H1 (cell line): Measurements from ENCODE around the gene ZNF334. TPM values are rescaled to one million over a fixed set of nuclear protein-coding genes. Genes with fewer than 3 reads are reported as not detected.

Experiments
- CTCF ChIA-PET: fragments of 300-600 bp; sonication (Branson Sonifier 250); formaldehyde crosslinking; loops from one replicate; lab custom pipeline; 2021; ENCODE audit not compliant: partially characterized antibody; lab: Charles Lee
- POLR2A ChIA-PET: fragments of 300-600 bp; sonication (Branson Sonifier 250); formaldehyde crosslinking; loops from one replicate; lab custom pipeline; 2021; ENCODE audit warnings: inconsistent platforms; ENCODE audit not compliant: partially characterized antibody; lab: Charles Lee
- DNase-seq, 2 experiments: peaks; one replicate each; pipeline versions ENCODE4 v3.0.0 to v3.0.0-alpha.2; 2010 to 2022; ENCODE audit warnings: low spot score in 2 of 2, low read depth in 1 of 2, mixed read lengths in 1 of 2
- FAIRE-seq: peaks from 2 replicates; lab custom pipeline; 2011; peaks lifted over from hg19 to GRCh38; lab: Jason Lieb, UNC
- H2AFZ ChIP-seq: 2 replicates; pipeline ENCODE4 v1.8.1; 2012; ENCODE audit warnings: low read length, inconsistent platforms
- H2AK5ac ChIP-seq: 2 replicates; pipeline ENCODE4 v1.6.1; 2013; ENCODE audit warnings: low read depth, low read length
- H2BK120ac ChIP-seq: replicated peaks from 2 replicates; pipeline ENCODE3; 2013; ENCODE audit warnings: low read depth, low read length, inconsistent platforms
- H2BK12ac ChIP-seq: 2 replicates; pipeline ENCODE4 v1.6.1; 2013; ENCODE audit warnings: low read depth, low read length
- H2BK15ac ChIP-seq: 2 replicates; pipeline ENCODE4 v1.6.1; 2013; ENCODE audit warnings: low read length
- H2BK20ac ChIP-seq: 2 replicates; pipeline ENCODE4 v1.6.1; 2013; ENCODE audit warnings: low read length
- H2BK5ac ChIP-seq: 2 replicates; pipeline ENCODE4 v1.6.1; 2013; ENCODE audit warnings: low read depth, low read length
- H3K14ac ChIP-seq: 2 replicates; pipeline ENCODE4 v1.6.1; 2013; ENCODE audit warnings: inconsistent platforms; ENCODE audit not compliant: insufficient read length
- H3K18ac ChIP-seq: 2 replicates; pipeline ENCODE4 v1.6.1; 2013; ENCODE audit warnings: low read length; ENCODE audit errors: extremely low read depth
- H3K23ac ChIP-seq: 2 replicates; pipeline ENCODE4 v1.6.1; 2013; ENCODE audit warnings: inconsistent platforms; ENCODE audit not compliant: insufficient read length
- H3K23me2 ChIP-seq: 2 replicates; pipeline ENCODE4 v1.6.1; 2013; ENCODE audit warnings: low read depth, low read length
- H3K27ac ChIP-seq: 2 replicates; pipeline ENCODE4 v1.6.1; 2011; ENCODE audit warnings: low read depth, low read length, inconsistent platforms
- H3K27me3 ChIP-seq, 4 experiments: replicated peaks in 1 of 4; 1 replicate in 1 of 4; 2 replicates in 3 of 4; pipeline versions ENCODE4 v1.6.1 to v1.8.1; 2011 to 2013; ENCODE audit warnings: low read length in 3 of 4, mild to moderate bottlenecking in 3 of 4, inconsistent platforms in 2 of 4, mixed read lengths in 2 of 4, moderate library complexity in 1 of 4; ENCODE audit not compliant: control insufficient read depth in 3 of 4, insufficient read depth in 3 of 4; ENCODE audit errors: extremely low read depth in 1 of 4
- H3K36me3 ChIP-seq, 4 experiments: 2 replicates each; pipeline versions ENCODE4 v1.6.1 to v1.8.1; 2011 to 2013; ENCODE audit warnings: mild to moderate bottlenecking in 4 of 4, low read length in 3 of 4, moderate library complexity in 2 of 4, control low read depth in 1 of 4, inconsistent platforms in 1 of 4; ENCODE audit not compliant: insufficient read depth in 4 of 4, control insufficient read depth in 2 of 4
- H3K4ac ChIP-seq: replicated peaks from 2 replicates; pipeline ENCODE3; 2013; ENCODE audit warnings: low read length, low read depth, mixed read lengths, inconsistent platforms; ENCODE audit not compliant: insufficient read length
- H3K4me1 ChIP-seq, 4 experiments: replicated peaks in 1 of 4; 1 replicate in 1 of 4; 2 replicates in 3 of 4; pipeline versions ENCODE4 v1.6.1 to v1.8.1; 2011 to 2013; ENCODE audit warnings: low read length in 3 of 4, inconsistent platforms in 2 of 4, mixed read lengths in 1 of 4; ENCODE audit not compliant: insufficient read depth in 4 of 4, control insufficient read depth in 3 of 4
- H3K4me2 ChIP-seq, 2 experiments: 2 replicates each; pipeline versions ENCODE4 v1.6.1 to v1.8.1; 2011 to 2013; ENCODE audit warnings: low read depth in 2 of 2, low read length in 2 of 2, control low read depth in 1 of 2, inconsistent platforms in 1 of 2, mild to moderate bottlenecking in 1 of 2; ENCODE audit not compliant: insufficient read depth in 1 of 2
- H3K4me3 ChIP-seq, 4 experiments: fragments of 200-600, 300-600 bp in 1 of 4; sonication (generic), shearing (Covaris generic), sonication (Bioruptor Twin) in 1 of 4; 2 replicates each; pipeline versions ENCODE4 v1.5.1 to v1.8.1; 2011 to 2016; ENCODE audit warnings: low read length in 4 of 4, low read depth in 3 of 4, control low read depth in 2 of 4, inconsistent platforms in 2 of 4, mild to moderate bottlenecking in 2 of 4, mixed read lengths in 1 of 4, moderate library complexity in 1 of 4; ENCODE audit not compliant: insufficient read depth in 2 of 4; ENCODE audit errors: extremely low read depth in 1 of 4
- H3K56ac ChIP-seq: replicated peaks from 2 replicates; pipeline ENCODE3; 2013; ENCODE audit warnings: low read depth, mild to moderate bottlenecking, mixed read lengths, low read length, inconsistent platforms; ENCODE audit not compliant: insufficient read length
- H3K79me1 ChIP-seq: 2 replicates; pipeline ENCODE4 v1.6.1; 2013; ENCODE audit warnings: low read depth, low read length, control low read depth
- H3K79me2 ChIP-seq, 2 experiments: 2 replicates each; pipeline versions ENCODE4 v1.6.1 to v1.8.1; 2012 to 2013; ENCODE audit warnings: low read length in 2 of 2, mild to moderate bottlenecking in 2 of 2, inconsistent platforms in 1 of 2; ENCODE audit not compliant: insufficient read depth in 2 of 2, control insufficient read depth in 1 of 2
- H3K9ac ChIP-seq, 4 experiments: replicated peaks in 1 of 4; 1 replicate in 1 of 4; 2 replicates in 3 of 4; pipeline versions ENCODE4 v1.6.1 to v1.8.1; 2011 to 2013; ENCODE audit warnings: low read depth in 3 of 4, low read length in 3 of 4, control low read depth in 2 of 4, mild to moderate bottlenecking in 2 of 4, moderate library complexity in 2 of 4, inconsistent platforms in 1 of 4; ENCODE audit errors: extremely low read depth in 1 of 4
- H3K9me3 ChIP-seq, 2 experiments: 2 replicates each; pipeline versions ENCODE4 v1.6.1 to v1.8.1; 2012 to 2013; ENCODE audit warnings: mild to moderate bottlenecking in 2 of 2, moderate library complexity in 2 of 2, control low read depth in 1 of 2, inconsistent platforms in 1 of 2, low read depth in 1 of 2, low read length in 1 of 2, mixed read lengths in 1 of 2; ENCODE audit not compliant: insufficient read depth in 2 of 2
- H4K20me1 ChIP-seq, 2 experiments: replicated peaks in 1 of 2; 2 replicates each; pipeline versions ENCODE3 to v1.8.1; 2011 to 2013; ENCODE audit warnings: inconsistent platforms in 2 of 2, low read length in 2 of 2, mild to moderate bottlenecking in 1 of 2; ENCODE audit not compliant: insufficient read depth in 2 of 2, control insufficient read depth in 1 of 2
- H4K5ac ChIP-seq: 2 replicates; pipeline ENCODE4 v1.6.1; 2013; ENCODE audit warnings: low read length, low read depth, mixed read lengths, inconsistent platforms; ENCODE audit not compliant: insufficient read length
- H4K8ac ChIP-seq: 2 replicates; pipeline ENCODE4 v1.8.0; 2013; ENCODE audit warnings: mild to moderate bottlenecking, moderate library complexity, low read length, inconsistent platforms; ENCODE audit not compliant: insufficient read depth; ENCODE audit errors: extremely low read depth
- H4K91ac ChIP-seq: replicated peaks from 2 replicates; pipeline ENCODE3; 2013; ENCODE audit warnings: low read length, mixed read lengths, inconsistent platforms; ENCODE audit not compliant: insufficient read length
- CBX5 ChIP-seq: fragments of 300-800, 300-1000 bp; sonication (generic); IDR thresholded peaks from 2 replicates; pipeline ENCODE4 v1.7.1; 2016; ENCODE audit warnings: antibody characterized with exemption, low read length, low read depth
- CEBPB ChIP-seq: IDR thresholded peaks from 2 replicates; pipeline ENCODE4 v1.6.1; 2012; ENCODE audit warnings: low read depth, low read length
- GABPA ChIP-seq: IDR thresholded peaks from 2 replicates; pipeline ENCODE4 v1.6.1; 2011; ENCODE audit warnings: mild to moderate bottlenecking, low read length, moderate library complexity, borderline replicate concordance; ENCODE audit not compliant: insufficient read depth
- RFX5 ChIP-seq: IDR thresholded peaks from 2 replicates; pipeline ENCODE4 v1.6.1; 2011; ENCODE audit warnings: low read depth, low read length, improper control_type of control experiment, borderline replicate concordance
- WGBS, 2 experiments: shearing (Covaris generic) in 1 of 2; methylation state at CpG; one replicate each; pipeline versions ENCODE4 v1.1.6 to v1.1.7; 2013 to 2015; ENCODE audit warnings: low lambda C conversion rate in 2 of 2, mixed read lengths in 2 of 2, inconsistent platforms in 1 of 2, low coverage in 1 of 2, missing lambda C conversion rate in 1 of 2; ENCODE audit not compliant: insufficient replicate concordance in 2 of 2, insufficient coverage in 1 of 2, insufficient read length in 1 of 2; ENCODE audit errors: extremely low coverage in 1 of 2, missing lambda C conversion rate in 1 of 2; 5-methylcytosine and 5-hydroxymethylcytosine counted together
- polyA plus RNA-seq, 7 experiments: library from polyadenylated mRNA; depleted of rRNA in 3 of 7; stranded (reverse) in 5 of 7; unstranded in 2 of 7; fragments of >200 nt in 5 of 7; fragments of 200-250 nt in 2 of 7; gene quantifications; 1 replicate in 5 of 7; 2 replicates in 1 of 7; 4 replicates in 1 of 7; pipeline versions ENCODE4 v1.2.1 to v1.2.3, GENCODE V29; 2011 to 2013; ENCODE audit warnings: missing spikeins in 2 of 7, mixed read lengths in 2 of 7
- total RNA-seq: library from RNA; stranded (reverse); fragmentation: NEBNext Ultra II Directional; extraction: Animal tissue kit (Norgen Biotek cat#: 25700); gene quantifications from 2 replicates; pipeline ENCODE4 v1.2.1, GENCODE V29; 2021

ZNF334 gene
- total and polyA plus RNA-seq, 2 of the 8 experiments (the other 6 are each of a cell fraction or from before 2014, with no cell fraction given): 8.8 to 17.8 TPM

- H3K4me1 ChIP-seq: peaks cover 4 to 12% (median 6%) of the 10 kb centered on the region in 4 experiments; a peak in 6 of 7 replicates
- H4K5ac ChIP-seq: no peak overlapping the region
- H2BK15ac ChIP-seq: no peak overlapping the region
- H3K23me2 ChIP-seq: peaks cover 5% of the 10 kb centered on the region
- H3K4me2 ChIP-seq: no peak overlapping the region
- no peak overlapping the region for H3K14ac ChIP-seq
- no peak overlapping the region for H4K8ac ChIP-seq
- H4K91ac ChIP-seq: no peak overlapping the region
- H3K18ac ChIP-seq: no peak overlapping the region
- ChIA-PET POLR2A (no interaction called here), CTCF (no interaction called here)
- no peak overlapping the region for H3K56ac ChIP-seq
- no peak overlapping the region for H2BK12ac ChIP-seq
- peaks cover 10 to 14% of the 10 kb centered on the region in 2 experiments for H3K9me3 ChIP-seq
- H3K79me1 ChIP-seq: no peaks in the 10 kb centered on the region
- H4K20me1 ChIP-seq: no peaks in the 10 kb centered on the region
- no peak for TF ChIP-seq CEBPB
- no peak for TF ChIP-seq GABPA
- TF ChIP-seq RFX5: no peak
- TF ChIP-seq CBX5: no peak
- H2BK120ac ChIP-seq: no peak overlapping the region
- 71% methylated on average over 3 of the region's 3 CpGs; no CpG with 5 or more reads in 1 of the 2 experiments for WGBS, 2 experiments
- no peak overlapping the region for H3K27ac ChIP-seq
- no peak overlapping the region for H2BK5ac ChIP-seq
- no peaks in the 10 kb centered on the region for H3K27me3 ChIP-seq
- DNase-seq: no peak
- no peak overlapping the region for H3K4ac ChIP-seq
- H3K9ac ChIP-seq: no peak overlapping the region
- no peak overlapping the region for H2AK5ac ChIP-seq
- H3K4me3 ChIP-seq: no peak overlapping the region
- H3K36me3 ChIP-seq: peaks cover 0 to 10% (median 7%) of the 10 kb centered on the region in 4 experiments; a peak in 5 of 8 replicates
- no peak for FAIRE-seq
- H3K79me2 ChIP-seq: no peaks in the 10 kb centered on the region
- H2BK20ac ChIP-seq: no peak overlapping the region
- H2AFZ ChIP-seq: no peak overlapping the region
- no peak overlapping the region for H3K23ac ChIP-seq
These were observed 51.6 kb downstream of the ZNF334 start for GRCh38 chr20:46461808-46462207.
